BLaER1 treated with 17β-estradiol and CSF1 and Interleukin-3, amounts not matched to agents 10 nM and 100 nM (cell line): ENCODE data around the gene FNDC3B.
A peak's percentile ranks its signal among the peaks of the same experiment; 100 is the strongest.

Source experiments
- H3K27ac ChIP-seq, 11 experiments: shearing (Covaris generic); formaldehyde crosslinking; 2 replicates each; pipeline ENCODE4 v1.8.1; 2022
- H3K27me3 ChIP-seq, 11 experiments: shearing (Covaris generic); formaldehyde crosslinking; 2 replicates each; pipeline ENCODE4 v1.8.1; 2022
- H3K36me3 ChIP-seq, 11 experiments: shearing (Covaris generic); formaldehyde crosslinking; 2 replicates each; pipeline ENCODE4 v1.8.1; 2022
- H3K4me1 ChIP-seq, 10 experiments: shearing (Covaris generic); formaldehyde crosslinking; 2 replicates each; pipeline ENCODE4 v1.8.1; 2022
- H3K4me2 ChIP-seq, 11 experiments: shearing (Covaris generic); formaldehyde crosslinking; 2 replicates each; pipeline ENCODE4 v1.8.1; 2022
- H3K4me3 ChIP-seq, 10 experiments: shearing (Covaris generic); formaldehyde crosslinking; 2 replicates each; pipeline ENCODE4 v1.8.1; 2022
- H3K9ac ChIP-seq, 11 experiments: shearing (Covaris generic); formaldehyde crosslinking; 2 replicates each; pipeline ENCODE4 v1.8.1; 2022
- H3K9me3 ChIP-seq, 11 experiments: shearing (Covaris generic); formaldehyde crosslinking; replicated peaks in 1 of 11; 2 replicates each; pipeline ENCODE4 v1.8.1; 2022
- H4K20me1 ChIP-seq, 11 experiments: shearing (Covaris generic); formaldehyde crosslinking; 2 replicates each; pipeline ENCODE4 v1.8.1; 2022
- Cebpa-rat ChIP-seq, 11 experiments: shearing (Covaris generic); IDR thresholded peaks; 2 replicates each; pipeline ENCODE4 v1.8.1; 2022

The FNDC3B gene

DNA sequence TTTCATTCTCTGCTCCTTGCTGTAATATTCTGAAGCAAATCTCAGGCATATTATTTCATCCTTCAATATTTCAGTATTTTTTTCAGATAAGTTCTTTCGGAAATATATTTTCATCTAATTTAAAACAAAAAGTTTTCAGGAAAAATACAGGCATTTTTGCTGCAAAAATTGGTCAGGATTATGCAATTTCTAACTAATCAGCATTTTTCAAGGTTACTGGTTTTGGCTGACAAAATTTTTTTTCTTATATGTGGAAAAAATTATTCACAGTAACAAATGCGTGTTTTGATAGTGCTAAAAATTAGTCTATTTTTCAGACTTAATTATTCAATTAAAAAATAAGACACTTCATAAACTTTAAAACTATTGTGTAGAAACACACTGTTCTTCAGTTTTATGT is 31.4 kb downstream of the FNDC3B start:
- H3K4me1 ChIP-seq, result peaks cover 0 to 76% (median 19%) of the 10 kb centered on the region in 10 experiments; a peak in 16 of 20 replicates
- H3K36me3 ChIP-seq, result peaks cover 0 to 80% (median 20%) of the 10 kb centered on the region in 11 experiments; a peak in 13 of 22 replicates
- TF ChIP-seq Cebpa-rat (IDR thresholded peaks at IDR 0.05), result no peak
- H4K20me1 ChIP-seq, result peaks cover 26 to 99% (median 54%) of the 10 kb centered on the region in 11 experiments; a peak in 18 of 22 replicates
- H3K27me3 ChIP-seq, result no peaks in the 10 kb centered on the region
- H3K4me2 ChIP-seq, result no peak overlapping the region
- H3K9me3 ChIP-seq, result peaks cover 0 to 7% (median 0%) of the 10 kb centered on the region in 11 experiments; a peak in 1 of 22 replicates
- H3K4me3 ChIP-seq, result no peak overlapping the region
- no peak overlapping the region for H3K27ac ChIP-seq
- no peak overlapping the region for H3K9ac ChIP-seq

- Histone ChIP-seq H3K27me3 (no peaks in the 10 kb centered on the region), H4K20me1 (peaks cover 21 to 99% (median 46%) of the 10 kb centered on the region in 11 experiments; a peak in 16 of 22 replicates), H3K36me3 (peaks cover 0 to 69% (median 20%) of the 10 kb centered on the region in 11 experiments; a peak in 13 of 22 replicates), H3K4me3 (no peak overlapping the region), H3K4me2 (no peak overlapping the region), H3K9ac (no peak overlapping the region), H3K27ac (no peak overlapping the region), H3K9me3 (peaks cover 0 to 7% (median 0%) of the 10 kb centered on the region in 11 experiments; a peak in 1 of 22 replicates), H3K4me1 (peaks cover 0 to 72% (median 10%) of the 10 kb centered on the region in 10 experiments; a peak in 13 of 20 replicates)
- TF ChIP-seq Cebpa-rat (IDR thresholded peaks at IDR 0.05), result no peak
Observed at GRCh38 chr3:172071780-172072330, 32.5 kb downstream of the FNDC3B start.

DNA sequence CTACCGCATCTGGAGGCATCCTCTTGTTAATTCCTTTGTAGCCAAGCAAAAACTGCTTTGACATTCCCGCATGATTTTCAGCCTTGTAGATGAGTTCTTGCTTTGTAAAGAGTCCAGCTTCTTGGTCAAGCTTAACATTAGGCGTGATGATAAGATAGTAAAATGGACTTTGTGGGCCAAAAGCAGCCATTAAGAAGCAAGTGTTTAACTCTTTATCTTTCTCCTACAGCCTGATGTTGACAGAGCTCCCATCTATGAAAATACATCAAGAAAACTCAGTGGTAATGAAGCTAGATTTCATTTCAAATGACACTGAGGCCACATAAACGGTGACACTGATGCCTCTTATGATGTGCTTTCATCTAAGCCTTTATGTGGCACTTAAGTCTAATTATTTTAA is 33.2 kb downstream of the FNDC3B start:
- no peak for TF ChIP-seq Cebpa-rat (IDR thresholded peaks at IDR 0.05)
- H3K9me3 ChIP-seq, result peaks cover 0 to 7% (median 0%) of the 10 kb centered on the region in 11 experiments; a peak in 1 of 22 replicates
- peaks cover 0 to 67% (median 20%) of the 10 kb centered on the region in 11 experiments; a peak in 13 of 22 replicates for H3K36me3 ChIP-seq
- no peaks in the 10 kb centered on the region for H3K27me3 ChIP-seq
- H3K4me2 ChIP-seq, result no peak overlapping the region
- H3K27ac ChIP-seq, result no peak overlapping the region
- peaks cover 0 to 66% (median 9%) of the 10 kb centered on the region in 10 experiments; a peak in 13 of 20 replicates for H3K4me1 ChIP-seq
- peaks cover 15 to 93% (median 45%) of the 10 kb centered on the region in 11 experiments; a peak in 16 of 22 replicates for H4K20me1 ChIP-seq
- no peak overlapping the region for H3K9ac ChIP-seq
- no peak overlapping the region for H3K4me3 ChIP-seq

- Histone ChIP-seq H3K27me3 (no peaks in the 10 kb centered on the region), H3K4me2 (peak overlapping the region in 5 of 11 experiments; percentile 46 to 70 (median 49); a peak in 9 of 22 replicates), H3K4me3 (no peak overlapping the region), H3K9ac (no peak overlapping the region), H3K36me3 (peaks cover 0 to 65% (median 15%) of the 10 kb centered on the region in 11 experiments; a peak in 14 of 22 replicates), H3K27ac (no peak overlapping the region), H3K9me3 (peaks cover 0 to 7% (median 0%) of the 10 kb centered on the region in 11 experiments; a peak in 1 of 22 replicates), H4K20me1 (peaks cover 8 to 93% (median 37%) of the 10 kb centered on the region in 11 experiments; a peak in 15 of 22 replicates), H3K4me1 (peaks cover 0 to 57% (median 9%) of the 10 kb centered on the region in 10 experiments; a peak in 11 of 20 replicates)
- no peak for TF ChIP-seq Cebpa-rat (IDR thresholded peaks at IDR 0.05)
Observed at GRCh38 chr3:172073262-172073915, 34.0 kb downstream of the FNDC3B start.

GRCh38 chr3:172074032-172074431 is 34.7 kb downstream of the FNDC3B start:
- H3K4me2 ChIP-seq, result peak overlapping the region in 5 of 11 experiments; percentile 46 to 70 (median 49); a peak in 10 of 22 replicates
- peaks cover 0 to 7% (median 0%) of the 10 kb centered on the region in 11 experiments; a peak in 1 of 22 replicates for H3K9me3 ChIP-seq
- H3K27me3 ChIP-seq, result no peaks in the 10 kb centered on the region
- H3K36me3 ChIP-seq, result peaks cover 0 to 64% (median 18%) of the 10 kb centered on the region in 11 experiments; a peak in 14 of 22 replicates
- H3K27ac ChIP-seq, result peak overlapping the region in 2 of 11 experiments; percentile 2 to 31; a peak in 2 of 22 replicates
- H4K20me1 ChIP-seq, result peaks cover 2 to 93% (median 37%) of the 10 kb centered on the region in 11 experiments; a peak in 15 of 22 replicates
- no peak overlapping the region for H3K9ac ChIP-seq
- H3K4me3 ChIP-seq, result no peak overlapping the region
- TF ChIP-seq Cebpa-rat (IDR thresholded peaks at IDR 0.05), result no peak
- peaks cover 0 to 55% (median 9%) of the 10 kb centered on the region in 10 experiments; a peak in 11 of 20 replicates for H3K4me1 ChIP-seq

DNA sequence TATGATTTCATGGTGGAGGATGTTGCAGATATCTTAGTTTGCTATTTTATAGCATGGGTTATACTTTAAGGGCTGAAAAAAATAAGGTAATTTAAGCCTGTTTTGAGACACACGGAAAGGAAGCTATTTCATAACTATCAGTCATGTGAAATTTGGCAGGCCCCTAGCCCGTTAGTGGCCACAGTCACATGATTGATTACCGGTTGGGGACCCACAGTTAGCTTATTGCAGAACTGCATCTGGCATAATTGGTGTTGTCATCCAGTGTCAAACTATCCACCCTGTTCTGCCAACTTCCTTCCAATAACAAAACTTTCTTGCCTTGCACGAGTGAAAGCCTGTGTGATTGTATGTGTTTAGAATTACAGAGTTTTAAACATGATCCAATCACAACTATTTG is 35.2 kb downstream of the FNDC3B start:
- H3K4me1 ChIP-seq, result peaks cover 0 to 53% (median 9%) of the 10 kb centered on the region in 10 experiments; a peak in 11 of 20 replicates
- no peaks in the 10 kb centered on the region for H3K27me3 ChIP-seq
- H3K27ac ChIP-seq, result peak overlapping the region in 2 of 11 experiments; percentile 2 to 31; a peak in 2 of 22 replicates
- H3K4me2 ChIP-seq, result peak overlapping the region in 5 of 11 experiments; percentile 46 to 70 (median 49); a peak in 10 of 22 replicates
- no peak overlapping the region for H3K4me3 ChIP-seq
- H3K9me3 ChIP-seq, result peaks cover 0 to 7% (median 0%) of the 10 kb centered on the region in 11 experiments; a peak in 1 of 22 replicates
- peaks cover 0 to 61% (median 18%) of the 10 kb centered on the region in 11 experiments; a peak in 14 of 22 replicates for H3K36me3 ChIP-seq
- H4K20me1 ChIP-seq, result peaks cover 3 to 93% (median 37%) of the 10 kb centered on the region in 11 experiments; a peak in 16 of 22 replicates
- H3K9ac ChIP-seq, result no peak overlapping the region
- no peak for TF ChIP-seq Cebpa-rat (IDR thresholded peaks at IDR 0.05)

GRCh38 chr3:172076212-172076611 is 36.8 kb downstream of the FNDC3B start:
- Histone ChIP-seq H3K4me1 (peaks cover 0 to 41% (median 9%) of the 10 kb centered on the region in 10 experiments; a peak in 11 of 20 replicates), H3K27ac (no peak overlapping the region), H4K20me1 (peaks cover 7 to 93% (median 38%) of the 10 kb centered on the region in 11 experiments; a peak in 16 of 22 replicates), H3K9me3 (peaks cover 0 to 7% (median 0%) of the 10 kb centered on the region in 11 experiments; a peak in 1 of 22 replicates), H3K4me3 (no peak overlapping the region), H3K9ac (no peak overlapping the region), H3K27me3 (no peaks in the 10 kb centered on the region), H3K4me2 (no peak overlapping the region), H3K36me3 (peaks cover 0 to 60% (median 18%) of the 10 kb centered on the region in 11 experiments; a peak in 14 of 22 replicates)
- no peak for TF ChIP-seq Cebpa-rat (IDR thresholded peaks at IDR 0.05)

DNA sequence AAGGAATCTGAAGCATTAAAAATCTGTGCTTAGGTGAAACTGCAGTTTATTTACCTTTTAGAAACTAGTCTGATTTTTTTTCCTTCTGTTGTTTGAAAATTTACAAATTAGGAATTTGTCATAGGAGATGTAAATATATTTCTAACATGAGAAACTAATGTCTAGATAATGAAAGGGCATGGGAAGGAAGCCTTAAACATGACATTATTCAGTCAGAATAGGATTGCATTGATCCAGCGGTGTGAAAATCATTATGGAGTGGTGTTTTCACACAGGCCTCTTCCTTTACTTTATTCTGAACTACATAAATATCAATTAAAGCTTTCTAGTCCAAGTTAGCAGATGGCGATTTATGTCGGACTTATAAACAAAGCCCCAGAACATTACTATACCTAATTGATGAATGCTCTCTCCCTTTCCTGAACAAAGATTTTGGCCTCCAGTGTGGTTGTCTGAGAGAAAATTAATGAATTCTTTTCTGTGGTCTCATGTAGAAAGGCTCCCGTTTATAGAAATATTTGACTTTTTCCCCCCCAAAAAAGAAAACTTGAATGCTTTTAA is 37.9 kb downstream of the FNDC3B start:
- Histone ChIP-seq H3K4me2 (no peak overlapping the region), H3K9me3 (peaks cover 0 to 7% (median 0%) of the 10 kb centered on the region in 11 experiments; a peak in 1 of 22 replicates), H3K27me3 (no peaks in the 10 kb centered on the region), H3K27ac (no peak overlapping the region), H3K4me3 (no peak overlapping the region), H3K4me1 (peaks cover 0 to 41% (median 9%) of the 10 kb centered on the region in 10 experiments; a peak in 11 of 20 replicates), H4K20me1 (peaks cover 9 to 94% (median 34%) of the 10 kb centered on the region in 11 experiments; a peak in 16 of 22 replicates), H3K36me3 (peaks cover 3 to 56% (median 19%) of the 10 kb centered on the region in 11 experiments; a peak in 20 of 22 replicates), H3K9ac (no peak overlapping the region)
- no peak for TF ChIP-seq Cebpa-rat (IDR thresholded peaks at IDR 0.05)
